Measurements from ENCODE around the gene ELP5. TPM values are rescaled to one million over a fixed set of nuclear protein-coding genes. Genes with fewer than 3 reads are reported as not detected.

The ELP5 gene
- polyA plus RNA-seq, 1 of the 3 experiments (the other 2 are of a cell fraction): 45.4 TPM

GRCh38 chr17:7254511-7254910 is 2.5 kb downstream of the ELP5 start:
- Histone ChIP-seq H3K79me2 (ENCODE audit: insufficient read depth) (peaks cover 35% of the 10 kb centered on the region), H3K9me2 (no peaks in the 10 kb centered on the region), H3K4me2 (no peak overlapping the region), H3K9me3 (no peaks in the 10 kb centered on the region), H3K27ac (ENCODE audit: low read depth in 2 of 2, low read length in 1 of 2) (no peak overlapping the region), H3K4me1 (ENCODE audit: control insufficient read depth in 1 of 2, insufficient read depth in 2 of 2, low read depth in 1 of 2, low read length in 1 of 2) (peaks cover 9 to 16% of the 10 kb centered on the region in 2 experiments; a peak in 3 of 4 replicates), H3K36me3 (replicated peaks in 1 of 2; ENCODE audit: control insufficient read depth in 1 of 2, insufficient read depth in 2 of 2, low read length in 1 of 2) (peaks cover 13 to 29% of the 10 kb centered on the region in 2 experiments), H2AFZ (ENCODE audit: low read depth) (no peak overlapping the region), H4K20me1 (ENCODE audit: insufficient read depth) (no peaks in the 10 kb centered on the region), H3K27me3 (ENCODE audit: insufficient read depth) (no peaks in the 10 kb centered on the region), H3F3A (replicated peaks; ENCODE audit: insufficient read depth) (peaks cover 24% of the 10 kb centered on the region), H3K9ac (no peak overlapping the region), H3K4me3 (ENCODE audit: low read depth in 2 of 2, low read length in 1 of 2) (no peak overlapping the region)
- ChIA-PET POLR2A (interaction anchor here (1.2 kb wide), 1 partner anchor 10 kb away, joined by 4 read pairs; no protein-coding TSS in a partner anchor), CTCF (interaction anchor here (0.9 kb wide), 1 partner anchor 42 kb away, joined by 3 read pairs; no protein-coding TSS in a partner anchor)
- no peak for DNase-seq
- no peak for TF ChIP-seq FOSL2 (IDR thresholded peaks at IDR 0.05; ENCODE audit: borderline replicate concordance, low read depth)
- TF ChIP-seq MEF2A (IDR thresholded peaks at IDR 0.05; ENCODE audit: borderline replicate concordance, low read depth): no peak
- TF ChIP-seq JUND (IDR thresholded peaks at IDR 0.05): no peak
- no peak for TF ChIP-seq CHD2 (IDR thresholded peaks at IDR 0.05; ENCODE audit: low read length, partially characterized antibody)
- TF ChIP-seq USF2 (IDR thresholded peaks at IDR 0.05; ENCODE audit: borderline replicate concordance, low read depth, low read length): no peak
- TF ChIP-seq MAX (IDR thresholded peaks at IDR 0.05; ENCODE audit: low read depth): no peak
- no peak for TF ChIP-seq NFIC (IDR thresholded peaks at IDR 0.05; ENCODE audit: borderline replicate concordance)
- TF ChIP-seq USF1 (IDR thresholded peaks at IDR 0.05; ENCODE audit: borderline replicate concordance, low read depth): no peak
- no peak for TF ChIP-seq GATA2 (CRISPR knock-in tag; IDR thresholded peaks at IDR 0.05)
- no peak for TF ChIP-seq RCOR1 (IDR thresholded peaks at IDR 0.05; ENCODE audit: low read length)
- no peak for TF ChIP-seq SMC3 (IDR thresholded peaks at IDR 0.05; ENCODE audit: low read depth, low read length)
- TF ChIP-seq ELF1 (IDR thresholded peaks at IDR 0.05): no peak
- WGBS (ENCODE audit: low lambda C conversion rate): 95% methylated on average over 4 of the region's 4 CpGs

GRCh38 chr17:7256766-7257456 is 4.9 kb downstream of the ELP5 start:
- peaks cover 17% of the 10 kb centered on the region for H3K79me2 ChIP-seq (ENCODE audit: insufficient read depth)
- H3K9me2 ChIP-seq: no peaks in the 10 kb centered on the region
- no peak for DNase-seq
- no peak overlapping the region for H3K27ac ChIP-seq (ENCODE audit: low read depth in 2 of 2, low read length in 1 of 2)
- H3K9ac ChIP-seq: no peak overlapping the region
- peaks cover 3 to 4% of the 10 kb centered on the region in 2 experiments; a peak in 3 of 4 replicates for H3K4me1 ChIP-seq (ENCODE audit: control insufficient read depth in 1 of 2, insufficient read depth in 2 of 2, low read depth in 1 of 2, low read length in 1 of 2)
- no peaks in the 10 kb centered on the region for H4K20me1 ChIP-seq (ENCODE audit: insufficient read depth)
- H3K4me3 ChIP-seq (ENCODE audit: low read depth in 2 of 2, low read length in 1 of 2): no peak overlapping the region
- ChIA-PET POLR2A (no interaction called here), CTCF (interaction anchor here (1.1 to 2.7 kb wide), 3 partner anchors 23 to 40 kb away, joined by 3 to 14 read pairs (median 5); partner anchors contain the start of genes ACADVL and DLG4)
- H2AFZ ChIP-seq (ENCODE audit: low read depth): no peak overlapping the region
- no peak for TF ChIP-seq TEAD4 (IDR thresholded peaks at IDR 0.05; ENCODE audit: borderline replicate concordance, insufficient read depth)
- TF ChIP-seq USF2 (IDR thresholded peaks at IDR 0.05; ENCODE audit: borderline replicate concordance, low read depth, low read length): no peak
- no peak for TF ChIP-seq NFIC (IDR thresholded peaks at IDR 0.05; ENCODE audit: borderline replicate concordance)
- no peak for TF ChIP-seq TAF1 (IDR thresholded peaks at IDR 0.05; ENCODE audit: borderline replicate concordance, low read depth, low read length)
- no peak for TF ChIP-seq POLR2AphosphoS5 (IDR thresholded peaks at IDR 0.05; ENCODE audit: low read depth, low read length)
- TF ChIP-seq FOSL2 (IDR thresholded peaks at IDR 0.05; ENCODE audit: borderline replicate concordance, low read depth): no peak
- no peak for TF ChIP-seq SMC3 (IDR thresholded peaks at IDR 0.05; ENCODE audit: low read depth, low read length)
- no peak for TF ChIP-seq MXI1 (IDR thresholded peaks at IDR 0.05; ENCODE audit: low read depth, low read length)
- no peak for TF ChIP-seq MEF2A (IDR thresholded peaks at IDR 0.05; ENCODE audit: borderline replicate concordance, low read depth)
- TF ChIP-seq NRF1 (IDR thresholded peaks at IDR 0.05; ENCODE audit: low read depth, low read length): no peak
- TF ChIP-seq TCF12 (IDR thresholded peaks at IDR 0.05): no peak
- H3F3A ChIP-seq (replicated peaks; ENCODE audit: insufficient read depth): peaks cover 29% of the 10 kb centered on the region
- no peak overlapping the region for H3K4me2 ChIP-seq
- H3K9me3 ChIP-seq: no peaks in the 10 kb centered on the region
- no peaks in the 10 kb centered on the region for H3K27me3 ChIP-seq (ENCODE audit: insufficient read depth)
- 95% methylated on average over 8 of the region's 8 CpGs for WGBS (ENCODE audit: low lambda C conversion rate)
- peaks cover 13 to 33% of the 10 kb centered on the region in 2 experiments for H3K36me3 ChIP-seq (replicated peaks in 1 of 2; ENCODE audit: control insufficient read depth in 1 of 2, insufficient read depth in 2 of 2, low read length in 1 of 2)

Data from SK-N-SH (cell line).